Right lobe of liver (tissue), 6 donors: Measurements from ENCODE around the gene EIF1. TPM values are rescaled to one million over a fixed set of nuclear protein-coding genes. Genes with fewer than 3 reads are reported as not detected.

Experiments
- ATAC-seq, 4 donors: fragments of 200-7000 bp; cut with Tn5 transposase; one replicate each; pipeline ENCODE4 v1.9.1; 2020; ENCODE audit warnings: mild to moderate bottlenecking in 4 of 4, moderate library complexity in 4 of 4
- DNase-seq, 3 donors: peaks; one replicate each; pipeline ENCODE4 v3.0.0-alpha.2; 2020
- H3K27ac ChIP-seq, 3 donors: fragments of 200-600 bp; one replicate each; pipeline ENCODE4 v1.8.0; 2022
- H3K27me3 ChIP-seq, 2 donors: fragments of 200-600 bp; one replicate each; pipeline ENCODE4 v1.8.0; 2022
- H3K36me3 ChIP-seq, 4 donors: fragments of 200-600 bp; sonication (generic) in 1 of 4; one replicate each; pipeline versions ENCODE4 v1.5.1 to v1.8.0; 2017 to 2022; ENCODE audit warnings: control low read depth in 1 of 4
- H3K4me1 ChIP-seq, 4 donors: fragments of 200-600 bp; sonication (generic) in 1 of 4; one replicate each; pipeline versions ENCODE4 v1.5.1 to v1.8.0; 2017 to 2022; ENCODE audit warnings: control low read depth in 1 of 4
- H3K4me3 ChIP-seq, 3 donors: fragments of 200-600 bp; one replicate each; pipeline ENCODE4 v1.8.0; 2022
- H3K9me3 ChIP-seq, 4 donors: fragments of 200-600 bp; sonication (generic) in 1 of 4; one replicate each; pipeline versions ENCODE4 v1.5.1 to v1.8.0; 2017 to 2022; ENCODE audit warnings: control low read depth in 1 of 4
- CTCF ChIP-seq, 4 donors: fragments of 200-600 bp in 3 of 4; fragments of 450-650 bp in 1 of 4; IDR thresholded peaks; one replicate each; pipeline versions ENCODE4 v1.5.1 to v1.8.0; 2016 to 2022; ENCODE audit warnings: antibody characterized with exemption in 4 of 4, mild to moderate bottlenecking in 2 of 4
- POLR2A ChIP-seq: fragments of 450-650 bp; IDR thresholded peaks from one replicate; pipeline ENCODE4 v1.6.1; 2017; ENCODE audit warnings: antibody characterized with exemption, mild to moderate bottlenecking
- WGBS: methylation state at CpG from one replicate; pipeline ENCODE4 v1.1.6; 2018; ENCODE audit warnings: low coverage, low lambda C conversion rate; ENCODE audit not compliant: insufficient coverage; ENCODE audit errors: missing lambda C conversion rate; 5-methylcytosine and 5-hydroxymethylcytosine counted together
- intact Hi-C, 2 donors: fragments of 100-400 bp; cut with DNase I; formaldehyde crosslinking; loops; one replicate each; pipeline versions ENCODE4 v1.11.2 to v1.14.1; 2022
- total RNA-seq, 6 experiments: library from RNA; depleted of rRNA in 2 of 6; stranded (reverse); fragments of >200 nt in 2 of 6; fragmentation: NEBNext Ultra II Directional in 3 of 6; extraction: Animal tissue kit (Norgen Biotek cat#: 25700) in 3 of 6; gene quantifications; one replicate each; pipeline versions ENCODE4 v1.1.0 to v1.2.4, GENCODE V29; 2016 to 2023
- donor health status: DM: no; HTN: yes; CAD: no.
- donor health status: DM: no; HTN: no; CAD: no.
- donor health status: DM: no; HTN: no; CAD: no.
- donor health status: DM: no; HTN: yes; CAD: no.
- donor health status: DM: no; HTN: yes; CAD: no.

EIF1 gene
- total RNA-seq, 6 experiments from 2014 or later: 284 to 454 (median 404) TPM

GRCh38 chr17:41649923-41650519, 38.7 kb upstream of the EIF1 start:
- peaks cover 0 to 12% (median 4%) of the 10 kb centered on the region in 4 donors for H3K4me1 ChIP-seq
- no peaks in the 10 kb centered on the region for H3K36me3 ChIP-seq
- H3K9me3 ChIP-seq: no peaks in the 10 kb centered on the region
- DNase-seq: no peak
- no peaks in the 10 kb centered on the region for H3K27me3 ChIP-seq
- no peak overlapping the region for H3K27ac ChIP-seq
- no peak for ATAC-seq
- no peak for TF ChIP-seq CTCF (IDR thresholded peaks at IDR 0.05)
- TF ChIP-seq POLR2A: no peak
- no peak overlapping the region for H3K4me3 ChIP-seq
- WGBS: 90% methylated on average over 9 of the region's 10 CpGs
- intact Hi-C loops: loop anchor here (10.0 kb wide), 3 partner anchors 95 to 845 kb away; no protein-coding TSS in a partner anchor

GRCh38 chr17:41650794-41651624, 37.7 kb upstream of the EIF1 start:
- Histone ChIP-seq H3K4me1 (peaks cover 0 to 12% (median 4%) of the 10 kb centered on the region in 4 donors), H3K9me3 (no peaks in the 10 kb centered on the region), H3K27ac (no peak overlapping the region), H3K4me3 (no peak overlapping the region), H3K36me3 (no peaks in the 10 kb centered on the region), H3K27me3 (no peaks in the 10 kb centered on the region)
- intact Hi-C loops: loop anchor here (10.0 kb wide), 3 partner anchors 96 to 846 kb away; no protein-coding TSS in a partner anchor
- ATAC-seq (no peak), DNase-seq (no peak)
- TF ChIP-seq CTCF (IDR thresholded peaks at IDR 0.05): no peak
- no peak for TF ChIP-seq POLR2A
- WGBS: 63% methylated on average over 2 of the region's 15 CpGs

GRCh38 chr17:41651625-41652460, 36.8 kb upstream of the EIF1 start:
- intact Hi-C loops: loop anchor here (10.0 kb wide), 3 partner anchors 97 to 847 kb away; no protein-coding TSS in a partner anchor
- no peak for TF ChIP-seq POLR2A
- no peak for TF ChIP-seq CTCF (IDR thresholded peaks at IDR 0.05)
- no peaks in the 10 kb centered on the region for H3K27me3 ChIP-seq
- peaks cover 0 to 12% (median 4%) of the 10 kb centered on the region in 4 donors for H3K4me1 ChIP-seq
- ATAC-seq (no peak), DNase-seq (no peak)
- no peak overlapping the region for H3K4me3 ChIP-seq
- WGBS: 71% methylated on average over 2 of the region's 13 CpGs
- no peaks in the 10 kb centered on the region for H3K36me3 ChIP-seq
- no peaks in the 10 kb centered on the region for H3K9me3 ChIP-seq
- no peak overlapping the region for H3K27ac ChIP-seq

DNA sequence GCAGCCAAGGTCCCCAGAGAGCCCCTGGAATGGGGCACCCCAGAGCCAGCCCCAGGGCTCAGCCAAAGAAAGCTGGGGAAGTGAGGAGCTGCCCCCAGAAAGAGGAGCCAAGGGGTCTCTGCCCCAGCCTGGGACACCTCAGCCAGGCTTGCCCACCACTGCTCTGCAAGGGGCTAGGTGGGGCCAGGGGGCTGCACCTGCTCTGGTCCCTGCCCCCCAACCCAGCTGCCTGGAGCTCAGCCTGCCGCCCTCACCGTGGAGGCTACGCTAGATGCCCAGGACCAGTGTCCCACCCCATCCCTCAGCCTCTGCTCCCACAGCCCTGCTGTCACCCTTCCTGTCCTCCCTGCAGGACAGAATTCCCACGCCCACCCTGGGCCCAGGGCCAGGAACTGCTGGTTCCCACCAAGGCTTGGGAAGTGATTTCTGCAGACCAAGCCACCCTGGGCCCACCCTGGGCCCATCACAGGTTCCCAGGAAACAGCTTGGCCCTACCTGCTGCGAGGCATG, 36.2 kb upstream of the EIF1 start:
- no peak overlapping the region for H3K4me3 ChIP-seq
- DNase-seq (no peak), ATAC-seq (no peak)
- no peaks in the 10 kb centered on the region for H3K27me3 ChIP-seq
- H3K27ac ChIP-seq: no peak overlapping the region
- no peaks in the 10 kb centered on the region for H3K9me3 ChIP-seq
- peaks cover 0 to 12% (median 4%) of the 10 kb centered on the region in 4 donors for H3K4me1 ChIP-seq
- H3K36me3 ChIP-seq: no peaks in the 10 kb centered on the region
- intact Hi-C loops: loop anchor here (10.0 kb wide), 3 partner anchors 98 to 848 kb away; no protein-coding TSS in a partner anchor
- TF ChIP-seq POLR2A: no peak
- TF ChIP-seq CTCF (IDR thresholded peaks at IDR 0.05): no peak
- no CpG with 5 or more reads among the region's 5 CpGs for WGBS
